Measurements from ENCODE around the gene CEP290.
"Not testable (repeated sequence)": the region's sequence is repeated elsewhere in the genome, so short reads cannot be mapped to it uniquely, and the experiment has no call there.

CEP290 gene

DNA sequence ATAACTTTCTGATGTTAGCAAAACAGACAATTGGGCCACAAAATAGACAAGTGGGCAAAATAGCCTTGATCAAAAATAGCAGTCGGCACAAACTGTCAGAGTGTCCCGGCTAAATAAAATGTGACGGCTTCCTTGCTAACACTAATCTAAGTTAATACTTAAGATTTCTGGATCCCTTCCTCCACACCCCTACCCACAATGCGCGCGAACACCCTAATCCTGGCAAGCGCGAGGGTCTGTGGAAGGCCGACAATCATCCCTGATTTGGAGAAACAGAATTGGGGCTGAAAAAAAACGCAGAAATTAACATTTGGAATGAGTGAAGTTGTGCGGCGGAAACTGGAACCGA is 489 bp downstream of the CEP290 start:
- DNase-seq, result no peak

DNA sequence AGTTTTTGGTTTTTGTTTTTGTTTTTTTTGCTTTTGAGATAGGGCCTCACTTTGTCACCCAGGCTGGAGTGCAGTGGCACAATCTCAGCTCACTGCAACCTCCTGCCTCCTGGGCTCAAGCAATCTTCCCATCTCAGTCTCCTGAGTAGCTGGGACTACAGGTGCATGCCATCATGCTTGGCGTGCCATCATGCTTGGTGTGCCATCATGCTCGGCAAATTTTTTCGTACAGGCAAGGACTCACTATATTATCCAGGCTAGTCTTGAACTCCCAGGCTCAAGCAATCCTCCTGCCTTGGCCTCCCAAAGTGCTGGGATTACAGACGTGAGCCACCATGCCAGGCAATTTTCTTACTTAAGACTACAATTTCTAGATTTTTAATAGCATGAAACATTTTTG is 2.2 kb downstream of the CEP290 start:
- DNase-seq, result not testable (repeated sequence)

DNA sequence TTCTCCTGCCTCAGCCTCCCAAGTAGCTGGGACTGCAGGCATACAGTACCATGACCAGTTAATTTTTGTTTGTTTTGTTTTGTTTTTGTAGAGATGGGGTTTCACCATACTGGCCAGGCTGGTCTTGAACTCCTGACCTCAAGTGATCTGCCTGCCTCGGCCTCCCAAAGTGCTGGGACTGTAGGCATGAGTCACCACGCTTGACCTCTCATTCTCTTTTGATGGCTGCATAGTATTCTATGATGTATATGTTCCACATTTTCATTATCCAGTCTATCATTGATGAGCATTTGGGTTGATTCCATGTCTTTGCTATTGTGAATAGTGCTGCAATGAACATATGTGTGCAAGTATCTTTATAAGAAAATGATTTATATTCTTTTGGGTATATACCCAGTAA is 8.7 kb downstream of the CEP290 start:
- not testable (repeated sequence) for DNase-seq

DNA sequence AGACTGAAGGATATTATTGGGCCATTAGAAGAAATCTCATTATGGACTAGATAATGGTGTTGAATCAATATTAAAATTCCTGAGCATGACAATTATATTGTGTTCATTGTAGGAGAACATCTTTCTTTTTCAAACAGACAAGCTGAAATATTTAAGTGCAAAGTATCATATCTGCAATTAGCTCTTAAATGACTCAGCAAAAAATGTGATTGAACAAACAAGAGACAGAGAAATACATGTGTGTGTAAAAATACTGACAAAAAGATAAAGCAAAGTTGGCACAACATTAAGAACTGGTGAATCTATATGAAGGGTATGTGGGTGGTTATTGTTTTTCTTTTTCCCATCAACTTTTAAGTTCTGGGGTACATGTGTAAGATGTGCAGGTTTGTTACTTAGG is 9.5 kb downstream of the CEP290 start:
- no peak for DNase-seq

DNA sequence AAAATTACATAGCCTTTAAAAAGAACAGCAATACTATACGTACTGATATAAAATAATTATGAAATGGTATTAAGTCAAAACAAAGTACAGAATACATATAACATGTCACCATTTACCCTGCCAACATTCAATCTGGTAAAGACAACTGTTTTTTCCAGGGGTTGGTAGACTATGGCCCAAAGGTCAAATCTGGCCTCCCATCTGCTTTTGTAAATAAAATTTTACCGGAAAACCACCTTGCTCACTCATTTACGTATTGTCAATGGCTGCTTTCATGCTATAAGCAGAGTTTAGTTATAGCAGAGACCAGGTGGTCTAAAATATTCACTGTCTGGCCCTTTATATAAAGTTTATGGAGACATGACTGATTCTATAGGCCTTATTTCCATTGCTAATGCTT is 14.0 kb downstream of the CEP290 start:
- no peak for DNase-seq

DNA sequence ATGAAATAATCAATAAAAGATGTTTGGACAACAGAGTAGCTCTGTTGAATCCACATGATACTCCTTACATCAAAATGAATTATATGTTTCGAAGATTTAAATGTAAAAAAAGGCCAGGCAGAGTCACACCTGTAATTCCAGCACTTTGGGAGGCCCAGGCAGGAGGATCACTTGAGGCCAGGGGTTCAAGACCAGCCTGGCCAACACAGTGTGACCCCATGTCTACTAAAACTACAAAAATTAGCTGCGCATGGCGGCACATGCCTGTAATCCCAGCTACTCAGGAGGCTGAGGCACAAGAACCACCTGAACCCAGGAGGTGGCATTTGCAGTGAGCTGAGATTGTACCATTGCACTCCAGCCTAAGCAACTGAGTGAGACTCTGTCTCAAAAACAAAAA is 14.8 kb downstream of the CEP290 start:
- no peak for DNase-seq

DNA sequence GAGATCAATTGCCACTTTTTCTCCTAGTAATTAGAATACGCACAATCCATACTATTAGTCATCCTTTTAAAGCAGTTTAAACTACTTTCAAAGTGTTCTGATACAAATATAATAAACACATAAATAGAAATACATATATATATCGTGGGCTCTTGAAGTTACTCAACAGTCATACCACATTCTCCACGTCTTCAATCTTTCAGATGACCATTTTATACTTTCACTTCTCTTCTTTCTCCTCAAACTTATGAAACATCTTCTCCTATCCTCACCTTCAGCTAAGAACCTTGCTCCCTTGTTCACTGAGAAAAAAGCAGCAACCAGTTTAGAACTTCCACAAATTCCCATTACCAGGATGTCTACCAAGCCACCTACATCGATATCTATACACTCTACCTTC is 19.2 kb downstream of the CEP290 start:
- no peak for DNase-seq

DNA sequence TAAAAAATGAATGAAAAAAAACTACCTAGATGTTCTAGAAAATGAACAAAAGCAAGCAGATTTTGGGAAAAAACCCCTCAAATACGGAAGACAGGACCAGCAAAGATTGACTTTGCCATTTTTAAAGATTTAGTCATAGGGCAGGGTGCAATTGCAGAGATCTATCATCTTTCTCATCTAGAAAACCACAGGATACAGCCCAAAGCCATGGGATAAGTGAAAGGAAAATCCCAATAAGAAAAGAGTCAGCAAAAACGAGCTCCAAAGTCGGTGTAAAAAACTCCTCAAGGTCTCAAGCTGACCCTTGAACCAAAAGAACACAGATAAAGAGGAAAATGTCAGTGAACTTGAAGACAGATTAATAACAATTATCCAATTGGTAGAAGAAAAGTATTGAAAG is 28.0 kb downstream of the CEP290 start:
- no peak for DNase-seq

DNA sequence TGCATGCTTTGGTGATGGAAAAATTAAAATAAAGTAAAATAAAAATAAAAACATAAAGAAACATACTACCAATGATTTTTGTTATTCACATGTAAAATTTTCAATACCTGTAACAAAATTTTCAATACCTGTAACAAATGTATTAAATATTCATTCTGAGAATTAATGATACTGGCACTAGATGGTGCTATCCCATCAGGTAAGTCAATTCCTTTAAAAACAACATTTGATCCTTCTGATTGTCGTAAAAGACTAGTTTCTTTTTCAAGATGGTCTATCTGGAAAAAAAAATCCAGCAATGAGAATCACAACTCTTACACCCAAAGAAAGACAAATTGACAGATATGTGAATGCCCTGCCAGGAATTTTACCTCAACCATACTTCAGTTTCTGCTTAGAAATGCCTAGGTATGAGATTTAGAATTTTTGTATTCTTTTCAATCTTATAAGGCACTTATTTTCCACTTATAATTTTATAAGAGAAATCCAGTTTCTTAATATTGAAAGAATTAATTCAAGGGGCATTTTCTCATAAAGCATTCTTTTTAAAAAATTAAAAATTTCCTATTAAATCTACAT is 30.7 kb downstream of the CEP290 start:
- DNase-seq, result peak; percentile 49

DNA sequence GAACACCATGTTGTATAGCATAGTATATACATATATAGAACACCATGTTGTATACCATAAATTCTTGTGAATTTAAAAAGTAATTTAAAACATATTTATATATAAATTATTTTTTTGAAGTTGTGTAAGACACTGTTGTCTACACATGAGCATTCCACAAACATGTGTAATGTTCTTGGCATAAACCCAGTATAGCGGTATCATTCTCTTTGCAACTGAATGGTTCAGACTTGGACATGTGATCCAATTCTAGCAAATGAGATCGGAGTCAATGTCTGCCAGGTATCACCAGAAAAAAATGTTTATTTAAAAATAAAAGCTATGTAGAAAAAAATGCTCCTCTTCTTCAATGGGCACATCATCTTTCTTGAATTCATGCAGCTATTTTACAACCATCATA is 33.9 kb downstream of the CEP290 start:
- DNase-seq, result no peak

DNA sequence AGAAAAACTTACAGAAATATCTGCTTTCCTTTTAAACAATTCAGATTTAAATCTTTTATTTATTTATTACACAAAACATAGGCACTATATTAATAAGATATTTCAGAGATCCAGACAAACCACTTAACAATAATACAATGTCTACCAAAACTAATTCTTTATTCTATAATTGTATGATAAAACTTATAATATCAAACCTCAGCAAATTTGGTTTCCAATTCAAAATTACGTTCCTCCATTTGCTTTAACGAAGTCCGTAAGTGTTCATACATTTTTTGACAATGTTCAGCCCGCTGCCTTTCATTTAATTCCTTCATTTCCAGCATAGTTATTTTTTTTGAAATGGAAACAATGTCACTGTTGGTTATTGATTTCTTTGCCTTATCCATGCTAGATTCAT is 48.3 kb downstream of the CEP290 start:
- DNase-seq, result no peak

DNA sequence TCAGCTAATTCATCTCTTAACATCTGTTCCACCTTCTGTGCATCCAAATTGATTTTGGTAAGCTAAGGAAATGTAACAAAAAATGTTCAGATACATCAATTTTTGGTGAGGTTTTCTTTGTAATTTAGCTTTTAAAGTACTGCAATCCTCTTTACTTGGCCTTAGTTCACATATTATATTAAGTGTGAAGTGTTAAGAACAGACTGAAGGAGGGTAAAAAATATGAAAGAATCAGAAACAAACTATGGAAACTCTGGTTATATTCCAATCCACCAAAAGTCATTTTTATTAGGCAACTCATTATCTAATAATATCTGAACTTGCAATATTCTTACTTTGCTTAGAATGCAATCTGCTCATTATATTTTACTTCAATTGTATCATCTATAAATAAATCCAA is 49.1 kb downstream of the CEP290 start:
- DNase-seq, result no peak

DNA sequence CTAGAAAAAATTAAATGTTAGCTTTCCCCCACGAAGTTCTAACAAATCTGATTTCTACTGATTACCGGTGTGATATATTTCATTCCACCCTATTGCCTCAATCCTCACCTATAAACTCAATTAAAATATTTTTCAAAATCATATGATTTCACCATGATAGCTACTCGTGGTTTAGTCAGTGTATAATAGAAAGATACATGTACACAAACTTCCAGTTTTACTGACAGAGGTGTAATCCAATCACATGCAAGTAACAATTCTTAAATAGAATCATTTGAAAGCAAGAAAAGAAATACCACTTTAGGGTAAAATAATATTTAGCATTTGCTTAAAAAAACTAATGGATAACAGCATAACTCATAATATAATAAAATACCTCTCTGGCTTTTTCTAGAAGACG is 57.7 kb downstream of the CEP290 start:
- no peak for DNase-seq

DNA sequence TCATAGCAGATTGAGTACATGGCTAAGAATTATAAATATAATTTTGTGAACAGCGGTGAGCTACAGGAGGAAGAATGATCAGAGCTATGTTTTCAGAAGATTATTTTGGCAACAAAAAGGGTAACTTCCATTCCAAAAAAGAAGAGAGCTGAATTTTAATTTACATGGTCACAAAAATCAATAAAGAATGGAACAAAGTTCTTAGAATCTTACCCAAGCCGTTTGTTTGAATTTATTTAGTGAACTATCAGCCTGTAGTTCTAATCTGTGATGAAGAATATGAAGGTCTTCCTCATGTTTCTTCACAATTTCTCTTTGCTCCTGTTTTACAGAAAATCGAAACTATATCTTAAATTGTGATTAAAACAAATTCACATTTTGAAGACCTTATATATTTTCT is 58.3 kb downstream of the CEP290 start:
- no peak for DNase-seq

DNA sequence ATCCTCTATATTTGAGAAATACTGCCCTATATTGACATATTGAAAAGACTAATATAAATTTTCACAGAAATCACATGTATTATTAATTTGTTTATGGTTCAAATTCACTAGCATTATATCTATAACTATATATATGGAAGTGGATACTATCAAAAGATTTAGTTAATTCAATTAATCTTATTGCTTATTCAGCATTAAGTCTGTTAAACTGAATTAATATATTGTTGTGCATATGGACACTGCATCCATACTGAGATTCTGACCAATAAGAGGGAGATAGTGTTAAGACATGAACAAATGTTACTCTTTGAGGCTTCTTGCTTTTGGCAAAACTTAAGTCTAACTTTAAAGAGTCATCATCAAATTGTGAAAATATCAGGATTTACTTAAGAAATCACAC is 60.6 kb downstream of the CEP290 start:
- DNase-seq, result no peak

DNA sequence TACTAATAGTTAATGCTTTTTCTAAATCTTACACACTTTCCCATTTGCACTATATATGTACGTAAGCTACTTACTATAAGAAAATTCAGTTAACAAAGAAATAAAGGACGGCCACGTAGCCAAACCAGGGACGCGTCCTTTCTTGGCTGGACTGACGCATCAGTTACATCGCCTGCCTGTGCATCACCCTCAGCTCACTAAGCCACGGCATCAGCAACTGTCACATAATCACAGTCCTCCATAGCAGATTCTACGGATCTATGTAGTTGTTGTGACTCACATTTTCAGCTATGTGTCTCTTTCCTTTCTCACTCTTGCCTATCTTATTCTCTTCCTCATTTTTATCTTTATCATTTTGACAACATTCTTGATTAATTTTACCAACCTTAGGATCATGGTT is 74.6 kb downstream of the CEP290 start:
- DNase-seq, result no peak

DNA sequence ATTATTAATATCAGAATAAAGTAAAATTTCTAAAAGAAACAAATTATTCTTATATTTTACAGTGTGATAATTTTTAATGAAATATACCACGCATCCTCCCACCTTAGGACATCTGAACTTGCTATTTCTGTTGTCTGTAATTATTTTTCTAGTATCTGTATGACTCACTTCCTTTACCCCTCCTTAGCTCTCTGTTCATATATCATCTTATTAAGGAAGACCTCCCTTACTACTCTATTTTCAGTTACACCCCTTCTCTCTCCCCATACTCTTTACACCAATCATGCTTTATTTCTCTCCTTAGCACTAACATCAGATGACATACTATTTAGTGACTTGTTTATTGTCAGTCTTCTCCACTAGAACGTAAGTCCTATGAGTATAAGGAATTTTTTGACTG is 78.5 kb downstream of the CEP290 start:
- DNase-seq, result no peak

DNA sequence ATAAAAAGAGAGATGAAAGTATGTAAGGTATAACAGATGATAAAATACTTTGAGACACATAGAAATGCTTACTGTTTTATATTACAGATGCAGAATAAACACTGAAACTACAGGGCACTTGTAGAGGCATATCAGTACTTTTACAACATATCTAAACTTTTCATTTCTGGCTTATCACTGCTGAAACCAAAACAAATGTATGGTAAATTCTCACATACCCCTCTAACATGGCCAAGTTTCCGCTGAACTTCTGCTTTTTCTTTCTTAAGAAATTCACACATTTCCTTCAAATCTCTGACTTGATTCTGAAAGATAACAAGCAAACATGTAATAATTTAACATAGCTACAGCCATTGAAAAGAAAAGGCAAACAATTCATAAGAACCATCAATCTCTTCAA is 79.4 kb downstream of the CEP290 start:
- DNase-seq, result no peak

DNA sequence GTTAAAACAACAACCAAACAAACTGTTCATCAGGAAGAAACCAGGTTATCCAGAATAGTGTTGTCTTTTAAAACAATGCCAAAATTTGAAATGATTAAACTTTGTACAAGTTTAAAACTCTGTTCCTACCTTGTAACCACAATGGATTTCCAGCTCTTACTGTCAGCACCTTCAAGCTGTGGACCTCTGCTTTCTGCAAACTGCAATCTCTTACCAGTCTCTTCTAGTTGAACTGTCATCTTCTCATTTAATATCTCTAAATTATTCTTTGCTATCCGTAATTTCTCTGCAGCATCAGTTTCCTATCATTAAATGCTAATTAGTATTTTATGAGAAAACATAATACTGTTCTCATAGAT is 83.2 kb downstream of the CEP290 start:
- no peak for DNase-seq

DNA sequence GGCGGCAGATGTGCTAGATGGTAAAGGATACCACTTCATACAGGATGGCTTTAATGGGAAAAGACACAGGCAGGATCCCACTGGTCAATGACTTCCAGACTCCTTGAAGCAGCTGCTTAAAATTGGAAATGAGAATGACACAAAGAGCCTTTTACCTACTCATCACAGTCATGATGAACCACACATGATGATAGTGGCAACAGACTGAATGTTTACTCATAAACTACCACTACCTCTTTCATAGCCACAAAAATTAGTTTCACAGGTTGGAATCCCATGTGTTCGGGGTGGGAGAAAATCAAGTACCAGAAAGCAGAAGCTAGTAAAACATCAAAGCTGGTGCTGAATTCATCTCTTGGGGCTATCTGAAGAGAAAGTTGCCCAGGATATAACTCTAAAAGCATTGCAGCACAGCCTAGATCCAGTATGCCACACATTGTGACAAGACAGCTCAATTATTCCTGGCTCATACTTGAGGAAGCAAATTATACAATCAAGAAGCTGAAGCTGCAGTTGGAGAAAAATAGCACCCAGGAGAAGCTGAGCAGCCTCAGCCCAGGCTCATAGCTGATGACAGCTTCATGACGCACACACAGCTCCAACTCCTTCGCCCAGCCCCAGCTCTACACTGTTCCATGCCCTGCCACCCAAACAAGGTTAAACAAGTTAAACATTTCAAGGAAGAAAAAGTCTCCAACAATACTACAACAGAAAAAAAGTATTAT is 83.7 kb downstream of the CEP290 start:
- no peak for DNase-seq

DNA sequence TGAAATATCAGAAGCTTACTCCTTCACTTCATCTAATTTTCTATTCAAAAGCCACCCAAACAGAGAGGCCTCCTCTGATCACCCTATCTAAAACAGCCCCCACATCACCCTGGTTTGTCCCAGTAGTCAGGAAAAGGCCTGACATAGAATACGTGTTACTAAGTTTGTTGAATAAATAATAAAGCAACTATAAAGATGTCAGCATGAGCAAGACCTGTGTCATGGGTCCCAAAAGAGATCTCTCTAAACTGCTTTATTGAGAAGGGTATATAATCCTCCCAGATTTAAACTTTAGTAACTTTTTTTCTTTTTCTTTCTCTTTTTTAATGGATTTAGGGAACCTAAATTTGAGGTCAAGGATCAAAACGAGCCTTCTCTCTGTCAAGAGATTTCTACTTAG is 85.3 kb downstream of the CEP290 start:
- no peak for DNase-seq

DNA sequence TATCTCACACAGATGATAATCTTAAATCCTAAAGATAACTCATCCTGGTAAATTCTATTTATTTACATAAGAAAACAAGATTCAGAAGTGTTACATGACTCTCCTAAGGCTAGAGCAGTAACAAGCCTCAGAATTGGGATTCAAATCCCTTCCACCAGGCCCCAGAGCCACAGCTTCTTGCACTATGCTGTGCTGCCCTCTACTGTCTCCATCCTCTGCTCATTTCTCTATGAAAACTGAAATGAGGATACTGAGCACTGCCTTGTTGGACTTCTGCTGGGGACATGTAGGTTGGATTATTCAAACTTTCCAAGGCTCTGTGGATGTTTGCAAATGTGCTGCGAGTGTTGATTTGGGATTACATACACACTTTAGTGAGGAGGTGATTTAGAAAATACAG is 89.2 kb downstream of the CEP290 start:
- peak; percentile 25 for DNase-seq

DNA sequence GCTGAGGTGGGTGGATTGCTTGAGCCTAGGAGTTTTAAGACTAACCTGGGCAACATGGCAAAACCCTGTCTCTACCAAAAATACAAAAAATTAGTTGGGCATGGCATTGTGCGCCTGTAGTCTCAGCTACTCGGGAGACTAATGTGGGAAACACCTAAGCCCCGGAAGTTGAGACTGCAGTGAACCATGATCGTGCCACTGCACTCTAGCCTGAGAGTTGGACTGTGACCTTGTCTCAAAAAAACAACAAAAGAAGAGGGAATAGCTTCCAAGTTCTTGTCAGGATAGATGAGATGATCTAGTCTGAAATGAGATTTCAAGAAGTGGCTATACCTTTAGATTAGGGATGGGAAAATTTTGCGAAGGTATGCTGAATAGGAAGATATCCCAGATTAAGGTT is 97.9 kb downstream of the CEP290 start:
- DNase-seq, result no peak

DNA sequence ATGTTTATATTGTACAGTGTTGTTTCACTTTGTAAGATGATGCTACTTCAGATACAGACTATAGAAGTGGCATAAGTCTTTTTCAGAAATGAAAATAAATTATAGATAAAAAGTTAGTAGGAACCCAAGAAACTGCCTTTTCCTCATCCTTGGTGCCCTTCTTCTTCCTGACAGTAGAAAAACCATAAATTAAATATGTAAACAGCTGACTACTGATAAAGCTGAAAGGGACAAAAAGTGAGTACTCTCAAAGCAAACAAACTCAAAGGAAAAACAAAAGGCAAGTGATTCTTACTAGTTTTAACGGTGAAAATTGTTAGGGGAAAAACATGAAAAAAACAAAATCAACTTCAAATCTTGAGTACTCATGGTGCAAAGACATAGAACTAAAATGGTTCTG is 104.1 kb downstream of the CEP290 start:
- DNase-seq, result no peak

DNA sequence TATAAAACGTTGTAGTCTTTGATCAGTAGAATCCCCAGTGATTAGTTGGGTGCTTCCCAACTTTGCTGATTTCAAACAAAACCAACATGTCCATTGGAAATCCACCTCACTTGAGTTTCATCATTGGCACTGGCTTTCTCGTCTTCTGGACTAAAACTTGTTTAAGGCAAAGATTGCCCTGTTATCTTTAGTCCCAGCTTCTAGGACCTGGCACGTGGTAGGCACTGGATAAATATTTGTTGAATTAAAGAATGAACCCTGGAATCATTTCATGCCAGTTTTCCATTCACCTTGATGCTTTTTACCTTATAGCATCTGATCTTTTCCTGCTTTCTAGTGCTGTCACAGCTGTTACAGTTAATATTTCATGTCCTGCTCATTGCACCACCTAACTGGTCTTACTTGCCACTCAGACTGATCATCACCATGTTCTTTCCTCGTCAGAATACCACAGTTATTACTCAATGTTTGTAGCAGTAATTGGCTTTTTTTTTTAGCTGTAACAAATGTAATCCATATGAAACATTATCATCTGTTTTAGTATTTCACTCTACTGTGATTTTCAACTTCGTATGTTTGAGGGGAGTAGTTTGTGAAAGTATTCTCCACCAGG is 105.4 kb downstream of the CEP290 start:
- no peak for DNase-seq

All from NCI-H146 (cell line).